Measurements from ENCODE around the gene ZNF787. TPM values are rescaled to one million over a fixed set of nuclear protein-coding genes. Genes with fewer than 3 reads are reported as not detected.

Gene ZNF787
- polyA plus RNA-seq, 1 experiment, result 4.5 TPM

DNA sequence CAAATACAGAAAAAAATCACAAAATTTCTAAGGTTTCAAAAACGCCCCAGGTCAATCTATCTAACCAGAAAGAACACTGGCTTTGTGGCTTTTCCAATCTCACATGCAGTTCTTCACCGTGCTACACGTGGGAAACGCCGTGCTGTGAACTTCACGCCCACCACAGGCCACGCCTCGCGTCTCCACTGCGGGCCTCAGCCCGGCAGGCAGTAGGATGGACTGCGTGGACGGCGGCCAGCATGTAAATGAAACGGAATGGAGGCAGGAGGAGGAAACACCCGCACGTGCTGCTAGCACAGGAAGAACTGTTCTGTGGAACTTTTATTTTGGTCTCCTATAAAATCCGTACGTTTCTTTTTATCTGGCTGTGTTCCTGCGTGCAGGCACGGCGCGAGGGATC, 23.8 kb downstream of the ZNF787 start:
- H3K9me3 ChIP-seq (ENCODE audit: control insufficient read depth, insufficient read depth, low read length), result peaks cover 38% of the 10 kb centered on the region
- no peak for DNase-seq (ENCODE audit: low read depth, low spot score)
- TF ChIP-seq, protein P1, sequence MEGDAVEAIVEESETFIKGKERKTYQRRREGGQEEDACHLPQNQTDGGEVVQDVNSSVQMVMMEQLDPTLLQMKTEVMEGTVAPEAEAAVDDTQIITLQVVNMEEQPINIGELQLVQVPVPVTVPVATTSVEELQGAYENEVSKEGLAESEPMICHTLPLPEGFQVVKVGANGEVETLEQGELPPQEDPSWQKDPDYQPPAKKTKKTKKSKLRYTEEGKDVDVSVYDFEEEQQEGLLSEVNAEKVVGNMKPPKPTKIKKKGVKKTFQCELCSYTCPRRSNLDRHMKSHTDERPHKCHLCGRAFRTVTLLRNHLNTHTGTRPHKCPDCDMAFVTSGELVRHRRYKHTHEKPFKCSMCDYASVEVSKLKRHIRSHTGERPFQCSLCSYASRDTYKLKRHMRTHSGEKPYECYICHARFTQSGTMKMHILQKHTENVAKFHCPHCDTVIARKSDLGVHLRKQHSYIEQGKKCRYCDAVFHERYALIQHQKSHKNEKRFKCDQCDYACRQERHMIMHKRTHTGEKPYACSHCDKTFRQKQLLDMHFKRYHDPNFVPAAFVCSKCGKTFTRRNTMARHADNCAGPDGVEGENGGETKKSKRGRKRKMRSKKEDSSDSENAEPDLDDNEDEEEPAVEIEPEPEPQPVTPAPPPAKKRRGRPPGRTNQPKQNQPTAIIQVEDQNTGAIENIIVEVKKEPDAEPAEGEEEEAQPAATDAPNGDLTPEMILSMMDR (IDR thresholded peaks at IDR 0.05; ENCODE audit: low read depth, low read length), result no peak
- no peaks in the 10 kb centered on the region for H3K27me3 ChIP-seq (ENCODE audit: control insufficient read depth, insufficient read depth, low read length)
- POLR2A ChIA-PET, result no interaction called here
- CTCF ChIA-PET, result no interaction called here
- H3K27ac ChIP-seq (ENCODE audit: low read depth, low read length), result no peak overlapping the region
- no peak overlapping the region for H3K4me3 ChIP-seq (ENCODE audit: low read depth, low read length)

DNA sequence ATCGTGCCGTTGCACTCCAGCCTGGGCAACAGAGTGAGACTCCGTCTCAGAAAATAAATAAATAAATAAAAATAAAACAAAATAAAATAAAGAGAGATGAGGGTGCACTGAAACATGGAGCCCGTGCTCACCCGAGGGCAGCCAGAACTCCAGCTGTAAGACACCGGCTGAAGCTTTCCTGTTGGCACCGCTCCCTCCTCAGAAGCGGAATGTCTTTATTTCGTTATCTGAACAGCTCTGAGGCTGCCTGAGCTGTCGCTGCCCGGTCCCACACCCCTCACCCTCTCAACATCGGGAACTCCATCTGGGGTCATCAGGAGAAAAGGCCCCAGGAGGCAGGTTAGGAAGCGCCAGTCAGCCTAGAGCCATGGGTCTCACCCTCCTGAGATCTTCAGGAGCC, 24.4 kb downstream of the ZNF787 start:
- ChIA-PET CTCF (interaction anchor here (1.7 kb wide), 1 partner anchor 157 kb away, joined by 5 read pairs; no protein-coding TSS in a partner anchor), POLR2A (no interaction called here)
- no peak overlapping the region for H3K4me3 ChIP-seq (ENCODE audit: low read depth, low read length)
- H3K27me3 ChIP-seq (ENCODE audit: control insufficient read depth, insufficient read depth, low read length), result no peaks in the 10 kb centered on the region
- peaks cover 41% of the 10 kb centered on the region for H3K9me3 ChIP-seq (ENCODE audit: control insufficient read depth, insufficient read depth, low read length)
- no peak overlapping the region for H3K27ac ChIP-seq (ENCODE audit: low read depth, low read length)
- no peak for DNase-seq (ENCODE audit: low read depth, low spot score)
- TF ChIP-seq, protein P1 (IDR thresholded peaks at IDR 0.05; ENCODE audit: low read depth, low read length), result no peak

DNA sequence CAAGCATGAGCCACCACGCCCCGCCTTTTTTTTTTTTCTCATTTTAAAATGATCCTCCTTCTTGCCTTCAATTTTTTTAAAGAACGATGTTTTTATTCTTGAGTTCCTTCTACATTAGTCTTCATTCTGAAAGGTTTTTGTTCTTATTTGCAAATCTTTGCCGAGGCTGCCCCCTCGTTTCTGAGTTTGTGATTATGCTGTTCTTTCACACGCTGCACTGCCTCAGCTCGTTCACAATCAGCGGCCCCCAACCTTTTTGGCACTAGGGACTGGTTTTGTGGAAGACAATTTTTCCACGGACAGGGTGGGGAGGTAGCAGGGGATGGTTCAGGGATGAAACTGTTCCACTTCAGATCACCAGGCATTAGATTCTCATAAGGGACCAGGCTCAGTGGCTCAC, 26.6 kb downstream of the ZNF787 start:
- ChIA-PET POLR2A (no interaction called here), CTCF (no interaction called here)
- no peak for DNase-seq (ENCODE audit: low read depth, low spot score)
- H3K27me3 ChIP-seq (ENCODE audit: control insufficient read depth, insufficient read depth, low read length), result no peaks in the 10 kb centered on the region
- TF ChIP-seq, protein P1 (IDR thresholded peaks at IDR 0.05; ENCODE audit: low read depth, low read length), result no peak
- H3K4me3 ChIP-seq (ENCODE audit: low read depth, low read length), result no peak overlapping the region
- no peak overlapping the region for H3K27ac ChIP-seq (ENCODE audit: low read depth, low read length)
- peaks cover 31% of the 10 kb centered on the region for H3K9me3 ChIP-seq (ENCODE audit: control insufficient read depth, insufficient read depth, low read length)

DNA sequence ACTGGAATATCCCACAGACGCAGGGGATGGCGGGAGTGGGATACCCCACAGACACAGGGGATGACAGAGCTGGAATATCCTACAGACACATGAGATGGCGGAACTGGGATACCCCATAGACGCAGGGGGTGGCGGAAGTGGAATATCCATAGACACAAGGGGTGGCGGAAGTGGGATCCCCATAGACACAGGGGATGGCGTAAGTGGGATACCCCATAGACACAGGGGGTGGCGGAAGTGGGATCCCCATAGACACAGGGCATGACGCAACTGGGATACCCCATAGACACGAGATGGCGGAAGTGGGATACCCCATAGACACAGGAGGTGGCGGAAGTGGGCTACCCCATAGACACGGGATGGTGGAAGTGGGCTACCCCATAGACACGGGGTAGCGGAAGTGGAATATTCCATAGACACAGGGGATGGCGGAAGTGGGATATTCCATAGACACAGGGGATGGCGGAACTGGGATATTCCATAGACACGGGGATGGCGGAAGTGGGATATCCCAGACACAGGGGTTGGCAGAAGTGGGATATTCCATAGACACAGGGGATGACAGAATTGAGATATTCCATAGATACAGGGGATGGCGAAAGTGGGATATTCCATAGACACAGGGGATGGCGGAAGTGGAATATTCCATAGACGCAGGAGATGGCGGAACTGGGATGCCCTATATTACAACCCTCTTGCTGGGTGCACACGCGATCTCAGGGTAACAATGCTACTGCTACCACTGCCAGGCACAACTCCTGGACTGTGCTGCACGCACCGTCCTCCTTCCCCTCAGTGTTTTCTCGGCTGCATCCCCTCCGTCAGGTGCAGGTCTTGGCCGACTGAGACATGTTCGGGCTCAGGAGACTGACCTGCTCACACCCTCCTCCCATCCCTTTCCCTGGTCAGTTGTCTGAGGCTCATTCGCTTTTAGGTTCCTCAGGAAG, 28.1 kb downstream of the ZNF787 start:
- Histone ChIP-seq H3K9me3 (ENCODE audit: control insufficient read depth, insufficient read depth, low read length) (peaks cover 18% of the 10 kb centered on the region), H3K4me3 (ENCODE audit: low read depth, low read length) (no peak overlapping the region), H3K27me3 (ENCODE audit: control insufficient read depth, insufficient read depth, low read length) (no peaks in the 10 kb centered on the region), H3K27ac (ENCODE audit: low read depth, low read length) (no peak overlapping the region)
- TF ChIP-seq, protein P1 (IDR thresholded peaks at IDR 0.05; ENCODE audit: low read depth, low read length), result no peak
- DNase-seq (ENCODE audit: low read depth, low spot score), result no peak
- CTCF ChIA-PET, result no interaction called here
- POLR2A ChIA-PET, result no interaction called here

All from AG04450 (cell line).